Smooth muscle cell (in vitro differentiated cells): ENCODE data around the gene MTHFR. TPM values are rescaled to one million over a fixed set of nuclear protein-coding genes. Genes with fewer than 3 reads are reported as not detected.

Source experiments
- DNase-seq: peaks from one replicate; lab custom pipeline; 2025; ENCODE audit not compliant: unreplicated experiment; lab: John Stamatoyannopoulos, UW
- H2AFZ ChIP-seq: fragments of 200-600 bp; sonication (generic); 2 replicates; pipeline ENCODE4 v1.6.0; 2016; ENCODE audit warnings: antibody characterized with exemption, low read depth, mild to moderate bottlenecking
- H3F3A ChIP-seq: fragments of 200-600 bp; sonication (generic); 2 replicates; pipeline ENCODE4 v1.6.0; 2017; ENCODE audit warnings: antibody characterized with exemption, low read depth
- H3K27ac ChIP-seq: fragments of 200-600 bp; sonication (generic); 2 replicates; pipeline ENCODE4 v1.5.1; 2016; ENCODE audit warnings: low read depth, mild to moderate bottlenecking
- H3K27me3 ChIP-seq: fragments of 200-600 bp; sonication (generic); 2 replicates; pipeline ENCODE4 v1.6.1; 2016; ENCODE audit warnings: low read depth, mild to moderate bottlenecking
- H3K36me3 ChIP-seq: fragments of 200-600 bp; sonication (generic); 2 replicates; pipeline ENCODE4 v1.5.1; 2016; ENCODE audit warnings: low read depth
- H3K4me1 ChIP-seq: fragments of 200-600 bp; sonication (generic); 2 replicates; pipeline ENCODE4 v1.5.1; 2016; ENCODE audit warnings: low read depth
- H3K4me2 ChIP-seq: fragments of 200-600 bp; sonication (generic); 2 replicates; pipeline ENCODE4 v1.6.0; 2016; ENCODE audit warnings: mild to moderate bottlenecking
- H3K4me3 ChIP-seq: fragments of 200-600 bp; sonication (generic); 2 replicates; pipeline ENCODE4 v1.5.1; 2016; ENCODE audit warnings: mild to moderate bottlenecking
- H3K79me2 ChIP-seq: fragments of 200-600 bp; sonication (generic); 2 replicates; pipeline ENCODE4 v1.6.0; 2016; ENCODE audit warnings: low read depth, mild to moderate bottlenecking
- H3K9ac ChIP-seq: fragments of 200-600 bp; sonication (generic); 2 replicates; pipeline ENCODE4 v1.6.0; 2016; ENCODE audit warnings: low read depth
- H3K9me3 ChIP-seq: fragments of 200-600 bp; sonication (generic); replicated peaks from 2 replicates; pipeline ENCODE4 v1.5.1; 2016; ENCODE audit warnings: low read depth
- H4K20me1 ChIP-seq: fragments of 200-600 bp; sonication (generic); 2 replicates; pipeline ENCODE4 v1.6.0; 2016; ENCODE audit warnings: low read depth
- CTCF ChIP-seq: fragments of 200-600 bp; sonication (generic); IDR thresholded peaks from 2 replicates; pipeline ENCODE4 v1.5.1; 2017; ENCODE audit warnings: borderline replicate concordance, mild to moderate bottlenecking, antibody characterized with exemption; ENCODE audit not compliant: insufficient read depth, poor library complexity, severe bottlenecking
- WGBS: methylation state at CpG from one replicate; pipeline ENCODE4 v1.1.7; 2016; ENCODE audit warnings: low lambda C conversion rate; 5-methylcytosine and 5-hydroxymethylcytosine counted together
- polyA plus RNA-seq: library from polyadenylated mRNA; unstranded; fragments of >200 nt; fragmentation: Nextera tagmentation; extraction: Ambion mirVana; gene quantifications from 2 replicates; pipeline ENCODE4 v1.2.1, GENCODE V29; 2016
- total RNA-seq: library from RNA; depleted of rRNA; stranded (reverse); fragments of >200 nt; gene quantifications from 2 replicates; pipeline ENCODE4 v1.2.3, GENCODE V29; 2014

Gene MTHFR
- total and polyA plus RNA-seq, 2 experiments from 2014 or later: 6.1 to 15.2 TPM

DNA sequence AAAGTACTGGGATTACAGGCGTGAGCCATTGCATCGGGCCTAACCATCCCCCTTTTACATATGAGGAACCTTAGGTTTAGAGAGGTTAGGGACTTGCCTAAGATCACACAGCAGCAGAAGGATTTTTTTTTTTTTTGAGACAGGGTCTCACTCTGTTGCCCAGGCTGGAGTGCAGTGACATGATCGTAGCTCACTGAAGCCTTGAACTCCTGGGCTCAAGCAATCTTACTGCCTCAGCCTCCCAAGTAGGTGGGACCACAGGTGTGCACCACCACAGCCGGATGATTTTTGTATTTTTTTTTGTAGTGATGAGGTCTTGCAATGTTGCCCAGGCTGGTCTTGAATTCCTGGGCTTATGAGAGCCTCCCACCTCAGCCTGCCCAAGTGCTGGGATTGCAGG lies 46.0 kb downstream of the MTHFR start:
- Histone ChIP-seq H4K20me1 (no peaks in the 10 kb centered on the region), H3K4me2 (no peak overlapping the region), H3K27ac (no peak overlapping the region), H3F3A (no peaks in the 10 kb centered on the region), H3K27me3 (peaks cover 24% of the 10 kb centered on the region), H3K9me3 (no peaks in the 10 kb centered on the region), H3K4me3 (no peak overlapping the region), H3K36me3 (no peaks in the 10 kb centered on the region), H3K9ac (no peak overlapping the region), H2AFZ (no peak overlapping the region), H3K79me2 (no peaks in the 10 kb centered on the region), H3K4me1 (peaks cover 4% of the 10 kb centered on the region)
- DNase-seq: no peak
- no peak for TF ChIP-seq CTCF
- WGBS: 88% methylated on average over 4 of the region's 4 CpGs

GRCh38 chr1:11757047-11757446 lies 48.7 kb downstream of the MTHFR start:
- Histone ChIP-seq H3K9me3 (no peaks in the 10 kb centered on the region), H2AFZ (no peak overlapping the region), H3K27ac (no peak overlapping the region), H3K4me2 (no peak overlapping the region), H3F3A (no peaks in the 10 kb centered on the region), H3K79me2 (no peaks in the 10 kb centered on the region), H3K9ac (no peak overlapping the region), H4K20me1 (no peaks in the 10 kb centered on the region), H3K4me1 (no peaks in the 10 kb centered on the region), H3K27me3 (peaks cover 17% of the 10 kb centered on the region), H3K36me3 (no peaks in the 10 kb centered on the region), H3K4me3 (no peak overlapping the region)
- TF ChIP-seq CTCF: no peak
- no peak for DNase-seq
- WGBS: 88% methylated on average over 1 of the region's 1 CpG

DNA sequence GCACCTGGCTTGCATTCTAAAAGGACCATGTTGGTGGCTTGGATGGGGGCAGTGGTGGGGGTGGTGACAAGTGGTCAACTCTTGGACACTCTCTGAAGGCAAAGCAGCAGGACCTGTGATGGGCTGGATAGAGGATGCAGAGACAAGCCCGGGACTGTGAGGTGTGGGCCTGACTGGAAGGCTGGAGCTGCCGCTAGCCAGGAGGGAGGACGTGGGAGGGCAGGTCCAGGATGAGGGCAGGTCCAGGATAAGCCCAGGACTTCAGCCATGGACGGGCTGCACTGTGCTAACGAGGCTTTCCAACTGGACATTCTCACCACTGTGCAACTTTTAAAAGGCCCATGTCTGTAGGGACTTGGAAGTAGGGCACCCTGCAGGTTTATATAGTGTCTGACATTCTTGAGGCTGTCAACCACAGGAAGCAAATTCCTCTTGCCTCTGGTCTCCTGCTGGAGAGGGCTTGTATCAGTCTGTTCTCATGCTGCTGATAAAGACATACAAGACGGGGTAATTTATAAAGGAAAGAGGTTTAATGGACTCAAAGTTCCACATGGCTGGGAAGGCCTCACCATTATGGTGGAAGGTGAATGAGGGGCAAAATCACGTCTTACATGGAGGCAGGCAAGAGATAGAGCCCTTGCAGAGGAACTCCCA lies 52.1 kb downstream of the MTHFR start:
- WGBS: 71% methylated on average over 7 of the region's 7 CpGs
- Histone ChIP-seq H3K36me3 (no peaks in the 10 kb centered on the region), H4K20me1 (no peaks in the 10 kb centered on the region), H3K27ac (no peak overlapping the region), H3K9ac (no peak overlapping the region), H3F3A (no peaks in the 10 kb centered on the region), H2AFZ (no peak overlapping the region), H3K4me1 (no peaks in the 10 kb centered on the region), H3K4me3 (no peak overlapping the region), H3K4me2 (no peak overlapping the region), H3K9me3 (no peaks in the 10 kb centered on the region), H3K27me3 (no peaks in the 10 kb centered on the region), H3K79me2 (no peaks in the 10 kb centered on the region)
- no peak for TF ChIP-seq CTCF
- no peak for DNase-seq

GRCh38 chr1:11752359-11753088 lies 53.2 kb downstream of the MTHFR start:
- DNase-seq: no peak
- H3K4me1 ChIP-seq: no peaks in the 10 kb centered on the region
- no peak for TF ChIP-seq CTCF
- H3K4me3 ChIP-seq: no peak overlapping the region
- H2AFZ ChIP-seq: no peak overlapping the region
- no peaks in the 10 kb centered on the region for H3K79me2 ChIP-seq
- no peaks in the 10 kb centered on the region for H3K27me3 ChIP-seq
- WGBS: 78% methylated on average over 17 of the region's 17 CpGs
- no peaks in the 10 kb centered on the region for H3K36me3 ChIP-seq
- H3K27ac ChIP-seq: no peak overlapping the region
- no peaks in the 10 kb centered on the region for H3K9me3 ChIP-seq
- H3K9ac ChIP-seq: no peak overlapping the region
- H4K20me1 ChIP-seq: no peaks in the 10 kb centered on the region
- H3F3A ChIP-seq: no peaks in the 10 kb centered on the region
- no peak overlapping the region for H3K4me2 ChIP-seq
